OCI-LY3 (cell line): Measurements from ENCODE around the gene KDM8.
"Not testable (repeated sequence)": the region's sequence is repeated elsewhere in the genome, so short reads cannot be mapped to it uniquely, and the experiment has no call there.

Experiments
- H2AFZ ChIP-seq: fragments of 200-600, 300-600 bp; shearing (Covaris generic); 2 replicates; pipeline ENCODE4 v1.6.0; 2014; ENCODE audit warnings: antibody characterized with exemption, low read depth, low read length
- H3K27ac ChIP-seq: fragments of 200-600, 300-600 bp; sonication (generic); 2 replicates; pipeline ENCODE4 v1.5.1; 2014; ENCODE audit warnings: mild to moderate bottlenecking, low read length, moderate library complexity, mixed read lengths
- H3K27me3 ChIP-seq: fragments of 200-600, 300-600 bp; sonication (generic); 2 replicates; pipeline ENCODE4 v1.6.1; 2014; ENCODE audit warnings: low read depth, low read length, mixed read lengths
- H3K36me3 ChIP-seq: fragments of 200-600, 300-600 bp; sonication (generic); replicated peaks from 2 replicates; pipeline ENCODE3; 2014; ENCODE audit warnings: low read depth, low read length, mixed read lengths
- H3K4me1 ChIP-seq: fragments of 300-600, 200-600 bp; sonication (generic); 2 replicates; pipeline ENCODE4 v1.6.1; 2014; ENCODE audit warnings: low read length, mixed read lengths
- H3K4me2 ChIP-seq: fragments of 200-600, 300-600 bp; sonication (generic); 2 replicates; pipeline ENCODE4 v1.6.1; 2014; ENCODE audit warnings: low read length, mixed read lengths
- H3K4me3 ChIP-seq: fragments of 300-600, 200-600 bp; sonication (generic); 2 replicates; pipeline ENCODE4 v1.5.1; 2014; ENCODE audit warnings: antibody characterized with exemption, mild to moderate bottlenecking, low read length, moderate library complexity
- H3K79me2 ChIP-seq: fragments of 300-600, 200-600 bp; shearing (Covaris generic); 2 replicates; pipeline ENCODE4 v1.6.1; 2014; ENCODE audit warnings: mild to moderate bottlenecking, low read length, mixed read lengths
- H3K9ac ChIP-seq: fragments of 300-600, 200-600 bp; shearing (Covaris generic); 2 replicates; pipeline ENCODE4 v1.6.0; 2014; ENCODE audit warnings: mild to moderate bottlenecking, low read length, moderate library complexity
- H3K9me3 ChIP-seq: fragments of 200-600, 300-600 bp; shearing (Covaris generic); 2 replicates; pipeline ENCODE4 v1.6.1; 2014; ENCODE audit warnings: low read length, mixed read lengths; ENCODE audit not compliant: insufficient read depth
- H4K20me1 ChIP-seq: fragments of 200-600, 300-600 bp; sonication (generic); 2 replicates; pipeline ENCODE4 v1.6.1; 2016; ENCODE audit warnings: low read length, mixed read lengths; ENCODE audit not compliant: insufficient read depth
- EZH2phosphoT487 ChIP-seq: fragments of 200-600 bp; shearing (Covaris generic); IDR thresholded peaks from 2 replicates; pipeline ENCODE4 v1.6.1; 2018; ENCODE audit warnings: antibody characterized with exemption, mixed run types, low read depth
- TF ChIP-seq, protein P1 (sequence below): fragments of 200-600, 300-600 bp; sonication (generic); IDR thresholded peaks from 2 replicates; pipeline ENCODE4 v1.5.1; 2014; ENCODE audit warnings: antibody characterized with exemption, low read length, low read depth

KDM8 gene

DNA sequence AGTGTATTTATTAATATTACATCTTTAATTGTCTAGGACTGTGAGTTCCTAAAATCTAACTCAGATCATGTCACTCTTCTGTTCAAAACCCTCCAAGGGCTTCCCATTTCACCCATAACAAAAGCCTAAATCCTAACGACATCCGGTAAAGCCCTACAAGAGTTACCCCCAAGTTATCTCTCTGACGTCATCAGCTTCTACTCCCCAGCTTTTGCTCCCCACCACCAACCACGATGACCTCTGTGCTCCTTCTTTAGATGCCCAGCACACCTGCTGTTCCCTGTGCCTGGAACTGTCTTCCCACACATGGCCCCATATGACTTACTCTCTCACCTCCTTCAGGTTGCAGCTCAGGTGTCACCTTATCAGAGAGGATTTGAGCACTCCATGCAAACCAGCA is 6.3 kb upstream of the KDM8 start:
- Histone ChIP-seq H3K4me3 (no peak overlapping the region), H3K79me2 (no peaks in the 10 kb centered on the region), H4K20me1 (no peaks in the 10 kb centered on the region), H3K27me3 (peaks cover 20% of the 10 kb centered on the region), H3K36me3 (no peaks in the 10 kb centered on the region), H3K9ac (no peak overlapping the region), H3K4me2 (no peak overlapping the region), H2AFZ (no peak overlapping the region), H3K27ac (no peak overlapping the region), H3K4me1 (peaks cover 15% of the 10 kb centered on the region), H3K9me3 (peaks cover 7% of the 10 kb centered on the region; the same call in 1 of the 2 replicates)
- TF ChIP-seq, protein P1, sequence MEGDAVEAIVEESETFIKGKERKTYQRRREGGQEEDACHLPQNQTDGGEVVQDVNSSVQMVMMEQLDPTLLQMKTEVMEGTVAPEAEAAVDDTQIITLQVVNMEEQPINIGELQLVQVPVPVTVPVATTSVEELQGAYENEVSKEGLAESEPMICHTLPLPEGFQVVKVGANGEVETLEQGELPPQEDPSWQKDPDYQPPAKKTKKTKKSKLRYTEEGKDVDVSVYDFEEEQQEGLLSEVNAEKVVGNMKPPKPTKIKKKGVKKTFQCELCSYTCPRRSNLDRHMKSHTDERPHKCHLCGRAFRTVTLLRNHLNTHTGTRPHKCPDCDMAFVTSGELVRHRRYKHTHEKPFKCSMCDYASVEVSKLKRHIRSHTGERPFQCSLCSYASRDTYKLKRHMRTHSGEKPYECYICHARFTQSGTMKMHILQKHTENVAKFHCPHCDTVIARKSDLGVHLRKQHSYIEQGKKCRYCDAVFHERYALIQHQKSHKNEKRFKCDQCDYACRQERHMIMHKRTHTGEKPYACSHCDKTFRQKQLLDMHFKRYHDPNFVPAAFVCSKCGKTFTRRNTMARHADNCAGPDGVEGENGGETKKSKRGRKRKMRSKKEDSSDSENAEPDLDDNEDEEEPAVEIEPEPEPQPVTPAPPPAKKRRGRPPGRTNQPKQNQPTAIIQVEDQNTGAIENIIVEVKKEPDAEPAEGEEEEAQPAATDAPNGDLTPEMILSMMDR = no peak
- TF ChIP-seq EZH2phosphoT487 = no peak

DNA sequence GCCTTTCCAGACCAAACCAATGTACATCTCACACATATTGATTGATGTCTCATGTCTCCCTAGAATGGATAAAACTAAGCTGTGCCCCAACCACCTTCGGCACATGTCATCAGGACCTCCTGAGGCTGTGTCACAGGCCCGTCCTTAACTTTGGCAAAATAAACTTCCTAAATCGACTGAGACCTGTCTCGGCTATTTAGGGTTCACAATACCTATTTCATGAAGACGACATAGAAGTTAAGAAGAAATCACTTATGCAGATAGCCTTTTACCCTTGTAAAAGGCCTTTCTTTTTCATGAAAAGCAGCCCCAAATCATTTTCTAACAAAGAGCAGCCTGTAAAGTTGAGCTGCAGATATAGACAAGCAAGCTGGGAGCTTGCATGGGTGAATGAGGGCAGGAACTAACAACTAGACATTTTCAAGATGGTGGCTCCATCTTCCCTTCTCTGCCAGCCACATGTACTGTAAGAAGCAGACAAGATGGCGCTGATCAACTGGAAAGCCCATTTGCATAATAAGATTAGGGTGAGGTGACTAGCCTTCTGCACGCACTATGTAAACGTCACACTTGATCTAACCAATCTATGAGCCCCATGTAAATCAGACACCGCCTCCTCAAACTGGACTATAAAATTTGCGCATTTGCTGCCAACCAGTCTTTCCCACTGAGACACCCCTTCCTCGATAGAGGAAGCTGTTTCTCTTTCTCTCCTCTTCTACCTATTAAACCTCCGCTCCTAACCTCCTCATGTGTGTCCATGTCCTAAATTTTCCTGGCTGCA is 4.7 kb upstream of the KDM8 start:
- no peaks in the 10 kb centered on the region for H4K20me1 ChIP-seq
- H3K4me3 ChIP-seq = no peak overlapping the region
- H3K27ac ChIP-seq = no peak overlapping the region
- TF ChIP-seq, protein P1 = no peak
- no peak for TF ChIP-seq EZH2phosphoT487
- H3K79me2 ChIP-seq = no peaks in the 10 kb centered on the region
- H3K9me3 ChIP-seq = peaks cover 7% of the 10 kb centered on the region; the same call in 1 of the 2 replicates
- H3K36me3 ChIP-seq = no peaks in the 10 kb centered on the region
- H2AFZ ChIP-seq = no peak overlapping the region
- peaks cover 19% of the 10 kb centered on the region for H3K4me1 ChIP-seq
- H3K4me2 ChIP-seq = peak overlapping the region; percentile 84
- peaks cover 20% of the 10 kb centered on the region for H3K27me3 ChIP-seq
- no peak overlapping the region for H3K9ac ChIP-seq

DNA sequence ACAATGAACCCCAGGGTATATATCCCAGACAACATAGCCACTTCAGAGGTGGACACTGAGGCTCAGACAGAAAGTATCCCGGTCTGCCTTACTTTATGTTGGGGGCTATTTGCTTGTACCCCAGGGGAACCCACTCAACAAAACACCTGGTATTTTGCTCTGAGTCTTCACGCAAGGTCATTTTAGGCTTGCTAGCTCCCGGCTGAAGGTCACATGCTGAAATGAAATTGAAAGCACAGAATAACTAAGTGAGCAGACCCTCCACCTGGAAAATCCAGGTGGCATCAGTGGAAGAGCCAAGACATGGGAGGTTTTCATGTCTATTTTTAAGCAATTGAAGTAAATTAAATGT is 4.1 kb upstream of the KDM8 start:
- H3K4me2 ChIP-seq = peak overlapping the region; percentile 84
- TF ChIP-seq EZH2phosphoT487 = no peak
- TF ChIP-seq, protein P1 = no peak
- H3K9me3 ChIP-seq = peaks cover 7% of the 10 kb centered on the region; the same call in 1 of the 2 replicates
- no peak overlapping the region for H3K9ac ChIP-seq
- no peaks in the 10 kb centered on the region for H3K36me3 ChIP-seq
- H3K27me3 ChIP-seq = peaks cover 20% of the 10 kb centered on the region
- no peaks in the 10 kb centered on the region for H4K20me1 ChIP-seq
- no peak overlapping the region for H3K27ac ChIP-seq
- H3K4me3 ChIP-seq = peak overlapping the region; percentile 15; the same call in 1 of the 2 replicates
- peaks cover 3% of the 10 kb centered on the region for H3K79me2 ChIP-seq
- no peak overlapping the region for H2AFZ ChIP-seq
- H3K4me1 ChIP-seq = peaks cover 19% of the 10 kb centered on the region

DNA sequence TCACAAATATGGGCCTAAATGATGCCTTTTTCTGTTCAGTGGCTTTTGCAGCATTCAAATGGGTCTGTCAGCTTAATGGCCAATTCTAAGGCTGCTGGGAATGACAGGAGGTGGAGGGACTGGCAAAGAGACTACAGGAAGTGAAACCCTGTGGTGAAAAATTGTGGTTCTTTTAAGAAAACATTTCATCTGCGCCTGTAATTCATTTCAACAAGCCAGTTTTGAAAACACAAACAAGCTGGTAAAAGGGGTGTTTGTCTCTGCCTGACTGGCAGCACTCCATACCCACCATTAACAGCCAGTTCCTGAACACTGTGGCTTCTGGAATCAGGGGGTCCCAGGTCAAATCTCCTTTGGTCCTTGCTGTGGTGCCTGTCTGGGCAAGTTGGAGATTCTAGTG is 3.6 kb upstream of the KDM8 start:
- H3K4me2 ChIP-seq = peak overlapping the region; percentile 84
- H3K27me3 ChIP-seq = peaks cover 20% of the 10 kb centered on the region
- H3K9me3 ChIP-seq = peaks cover 7% of the 10 kb centered on the region; the same call in 1 of the 2 replicates
- peaks cover 8% of the 10 kb centered on the region for H3K79me2 ChIP-seq
- TF ChIP-seq EZH2phosphoT487 = no peak
- TF ChIP-seq, protein P1 = no peak
- H2AFZ ChIP-seq = no peak overlapping the region
- peaks cover 23% of the 10 kb centered on the region for H3K4me1 ChIP-seq
- H3K4me3 ChIP-seq = peak overlapping the region; percentile 51
- H3K36me3 ChIP-seq = no peaks in the 10 kb centered on the region
- no peak overlapping the region for H3K9ac ChIP-seq
- 0 out of 2 replicates have a peak overlapping the region, but pooled peaks have one; percentile 27 for H3K27ac ChIP-seq
- no peaks in the 10 kb centered on the region for H4K20me1 ChIP-seq

DNA sequence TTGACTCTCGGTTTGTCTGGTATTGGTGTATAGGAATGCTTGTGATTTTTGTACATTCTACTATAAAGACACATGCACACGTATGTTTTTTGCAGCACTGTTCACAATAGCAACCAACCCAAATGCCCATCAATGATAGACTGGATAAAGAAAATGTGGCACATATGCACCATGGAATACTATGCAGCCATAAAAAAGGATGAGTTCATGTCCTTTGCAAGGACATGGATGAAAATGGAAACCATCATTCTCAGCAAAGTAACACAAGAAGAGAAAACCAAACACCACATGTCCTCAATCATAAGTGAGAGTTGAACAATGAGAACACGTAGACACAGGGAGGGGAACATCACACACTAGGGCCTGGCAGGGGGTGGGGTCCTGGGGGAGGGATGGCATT is 2.4 kb upstream of the KDM8 start:
- Histone ChIP-seq H3K27me3 (peaks cover 14% of the 10 kb centered on the region), H3K79me2 (peaks cover 15% of the 10 kb centered on the region), H3K4me1 (peaks cover 31% of the 10 kb centered on the region)
- H3K9ac ChIP-seq, H3K4me2 ChIP-seq, H2AFZ ChIP-seq, H3K4me3 ChIP-seq, H3K36me3 ChIP-seq, H4K20me1 ChIP-seq, H3K9me3 ChIP-seq, H3K27ac ChIP-seq: not testable (repeated sequence)
